Skeletal muscle cell (primary cell): ENCODE results near the gene IRF4.
A peak's percentile ranks its signal among the peaks of the same experiment; 100 is the strongest.

Source experiments
- DNase-seq: peaks from one replicate; pipeline ENCODE4 v3.0.0-alpha.2; 2010; ENCODE audit warnings: low read depth
- H3K4me3 ChIP-seq: 2 replicates; pipeline ENCODE4 v1.5.1; 2011; ENCODE audit warnings: low read depth, mild to moderate bottlenecking, control low read depth, low read length, moderate library complexity

Gene IRF4

DNA sequence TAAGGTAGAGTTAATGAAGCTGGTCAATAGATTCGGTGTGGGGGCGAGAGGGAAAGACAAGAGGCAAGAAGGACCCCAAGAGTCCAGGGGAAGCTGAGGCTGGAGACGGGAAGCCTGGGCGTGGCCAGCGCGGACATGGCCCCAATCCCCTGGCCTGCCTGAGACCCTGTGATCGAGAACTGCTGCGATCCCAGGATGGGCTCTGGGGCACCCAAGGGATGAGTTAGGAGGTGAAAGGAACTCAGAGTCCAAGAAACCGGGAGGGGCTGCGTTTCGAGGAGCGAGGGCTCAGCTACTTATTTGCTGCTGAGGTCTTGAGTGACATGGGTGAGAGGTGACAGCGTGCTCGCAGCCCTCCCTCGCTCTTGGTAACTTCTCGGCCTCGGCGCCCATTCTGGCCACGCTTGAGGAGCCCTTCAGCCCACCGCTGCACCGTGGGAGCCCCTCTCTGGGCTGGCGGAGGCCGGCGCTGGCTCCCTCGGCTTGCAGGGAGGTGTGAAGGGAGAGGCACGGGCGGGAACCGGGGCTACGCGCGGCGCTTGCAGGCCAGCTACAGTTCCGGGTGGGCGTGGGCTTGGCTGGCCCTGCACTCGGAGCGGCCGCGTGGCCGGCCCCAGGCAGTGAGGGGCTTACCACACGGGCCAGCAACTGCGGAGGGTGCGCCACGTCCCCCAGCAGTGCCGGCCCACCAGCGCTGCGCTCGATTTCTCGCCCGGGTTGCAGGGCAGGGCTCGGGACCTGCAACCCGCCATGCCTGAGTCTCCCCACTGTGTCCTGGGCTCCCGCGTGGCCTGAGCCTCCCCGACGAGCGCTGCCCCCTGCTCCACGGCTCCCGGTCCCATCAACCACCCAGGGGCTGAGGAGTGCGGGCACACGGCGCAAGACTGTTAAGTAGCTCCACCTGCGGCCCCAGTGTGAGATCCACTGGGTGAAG is 58.2 kb downstream of the IRF4 start:
- DNase-seq, result no peak
- no peak overlapping the region for H3K4me3 ChIP-seq

DNA sequence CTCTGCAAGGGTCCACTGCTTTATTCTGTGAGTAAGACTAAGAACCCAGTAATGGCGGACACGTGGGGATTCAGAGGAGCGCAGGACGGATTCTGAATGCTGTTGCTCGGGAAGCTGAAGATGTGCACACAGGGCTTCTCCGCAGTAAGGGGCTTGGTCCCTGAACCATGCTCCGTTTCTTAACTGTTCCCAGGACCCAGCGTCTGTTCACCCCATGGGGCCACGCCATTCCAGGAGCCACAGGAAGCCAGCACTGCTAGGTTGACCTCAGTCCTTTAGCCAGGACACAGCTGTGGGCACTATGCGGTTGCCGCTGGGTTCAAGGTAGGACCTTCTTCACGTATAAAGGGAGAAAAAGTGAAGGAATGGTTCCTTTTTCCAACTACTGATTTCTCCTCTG is 59.8 kb downstream of the IRF4 start:
- DNase-seq, result no peak
- no peak overlapping the region for H3K4me3 ChIP-seq

DNA sequence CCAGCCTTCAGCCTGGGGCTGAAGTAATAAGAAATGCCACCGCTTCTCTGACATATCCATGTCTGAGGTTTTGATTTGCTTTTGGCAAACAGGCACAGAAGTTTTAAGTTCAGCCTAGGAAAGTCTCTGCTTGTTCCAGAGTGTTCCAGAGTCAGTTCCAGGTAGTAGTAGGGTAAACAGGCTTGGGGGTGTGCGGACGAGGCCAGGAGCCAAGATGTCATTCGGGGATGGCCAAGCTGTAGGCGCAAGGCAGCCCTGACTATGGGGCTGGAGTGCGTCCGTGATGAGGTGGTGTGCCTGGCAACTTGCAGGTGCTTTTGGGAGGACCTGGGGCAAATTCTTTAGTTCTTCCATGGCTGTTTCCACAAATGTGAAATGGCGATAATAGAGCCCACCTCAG is 60.3 kb downstream of the IRF4 start:
- no peak for DNase-seq
- no peak overlapping the region for H3K4me3 ChIP-seq

DNA sequence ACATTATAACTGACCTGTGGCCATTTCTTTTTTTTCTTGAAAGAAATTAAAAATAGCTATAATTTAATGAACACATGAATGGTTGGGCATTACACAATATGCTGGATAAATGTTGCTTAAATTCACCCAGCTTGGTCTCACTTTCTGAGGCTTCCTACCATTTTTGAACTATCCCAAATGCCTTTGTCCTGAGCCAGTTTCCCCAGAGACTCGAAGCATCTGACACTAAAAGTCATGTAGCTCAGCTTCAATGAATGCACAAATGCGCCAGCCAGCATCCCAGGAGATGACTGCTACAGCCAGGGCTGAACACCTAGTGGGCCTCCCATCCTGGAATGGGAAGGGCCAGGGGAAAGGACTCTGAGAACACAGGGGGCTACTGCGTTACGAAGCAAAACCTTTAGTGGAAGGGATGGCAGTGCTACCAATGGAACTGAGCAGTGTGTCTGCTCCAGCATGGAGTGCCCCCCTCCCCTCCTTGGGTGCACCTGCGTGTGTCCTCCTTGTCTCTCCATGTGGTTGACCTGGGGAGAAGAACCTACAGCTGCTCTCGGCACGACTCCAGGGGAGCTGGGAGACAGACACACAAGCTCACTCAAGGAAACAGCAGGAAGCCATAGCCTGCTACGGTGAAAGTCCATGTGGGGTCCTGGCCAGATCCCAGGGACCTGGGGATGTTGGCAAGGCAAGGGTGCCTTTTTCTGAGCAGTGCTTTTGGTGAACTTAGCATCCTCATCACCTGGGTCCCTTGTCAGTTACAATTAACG is 60.9 kb downstream of the IRF4 start:
- DNase-seq, result peak; percentile 6
- H3K4me3 ChIP-seq, result no peak overlapping the region

DNA sequence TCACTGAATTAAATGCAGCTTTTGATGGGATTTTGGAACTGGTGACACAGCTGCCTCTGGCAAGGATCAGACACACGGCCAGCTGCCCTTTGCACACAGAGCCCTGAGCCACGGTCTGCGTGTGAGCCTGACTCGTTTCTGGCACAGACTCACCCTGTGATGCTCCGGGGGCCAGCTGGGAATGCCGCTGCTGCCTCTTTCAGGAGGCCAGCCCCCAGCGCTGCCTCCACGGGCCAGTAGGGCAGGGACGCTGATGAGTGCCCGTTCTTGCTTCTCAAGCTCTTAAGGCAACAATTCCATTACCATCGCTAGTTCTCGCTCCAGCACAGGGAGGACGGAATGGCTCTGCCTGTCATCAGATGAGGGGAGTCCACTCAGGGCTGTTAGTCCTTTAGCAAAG is 61.6 kb downstream of the IRF4 start:
- DNase-seq, result peak; percentile 17
- no peak overlapping the region for H3K4me3 ChIP-seq

DNA sequence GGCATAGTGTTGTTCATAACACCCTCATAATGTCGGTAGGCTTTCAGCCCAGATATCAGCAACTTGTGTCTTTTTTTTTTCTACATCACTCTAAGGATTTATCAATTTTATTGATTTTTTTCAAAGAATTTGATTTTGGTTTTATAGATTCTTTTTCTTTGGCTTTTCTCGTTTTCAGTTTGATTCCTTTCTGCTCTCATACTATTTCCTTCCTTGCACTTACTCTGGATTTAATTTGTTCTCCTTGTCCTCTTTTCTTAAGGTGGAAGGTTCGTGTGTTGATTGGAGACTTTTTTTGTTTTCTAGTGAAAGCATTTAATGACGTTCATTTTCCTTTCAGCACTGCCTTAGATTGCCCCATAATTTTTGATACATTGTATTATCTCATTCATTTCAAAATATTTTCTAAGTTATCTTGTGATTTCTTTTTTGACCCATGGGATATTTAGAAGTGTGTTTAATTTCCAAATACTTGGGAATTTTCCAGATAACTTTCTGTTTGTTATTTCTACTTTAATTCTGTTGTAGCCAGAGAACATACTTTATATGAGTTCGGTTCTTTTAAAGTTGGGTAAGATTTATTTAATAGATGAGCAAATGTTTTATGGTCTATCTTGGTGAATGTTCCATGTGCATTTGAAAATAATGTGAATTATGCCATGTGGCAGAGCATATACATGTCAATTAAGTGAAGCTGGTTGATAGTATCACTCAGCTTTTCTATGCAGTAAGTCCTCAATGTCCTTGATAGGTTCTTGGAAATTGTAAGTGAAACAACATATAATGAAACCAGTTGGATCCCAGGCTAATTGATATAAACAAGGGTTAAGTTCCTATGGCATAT is 62.8 kb downstream of the IRF4 start:
- no peak for DNase-seq
- no peak overlapping the region for H3K4me3 ChIP-seq

DNA sequence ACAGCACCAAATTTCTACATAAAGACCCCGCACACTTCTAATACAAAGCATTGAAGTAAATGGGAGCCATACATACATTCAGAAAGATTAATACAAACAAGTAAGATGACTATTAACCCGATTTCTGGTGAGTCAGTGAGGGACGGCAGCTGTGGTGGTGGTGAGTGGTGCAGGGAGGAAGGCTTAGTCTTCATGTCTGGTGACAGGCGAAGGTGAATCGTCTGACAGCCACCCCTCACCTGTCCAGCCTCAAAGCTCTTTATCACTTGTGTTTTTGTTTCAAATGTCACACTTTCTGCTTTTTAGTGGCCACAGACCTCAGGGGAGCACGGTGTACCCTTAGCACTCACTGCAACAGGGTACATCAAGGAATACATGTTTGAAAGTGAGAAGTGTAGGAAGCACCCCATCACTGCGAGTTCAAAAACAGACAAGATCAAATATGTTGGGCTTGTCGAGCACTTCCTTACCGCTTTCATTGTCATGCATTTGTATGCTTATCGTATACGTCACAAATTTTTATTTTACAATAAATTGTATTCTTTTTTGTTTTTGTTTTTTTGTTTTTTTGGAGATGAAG is 63.5 kb downstream of the IRF4 start:
- H3K4me3 ChIP-seq, result no peak overlapping the region
- no peak for DNase-seq

DNA sequence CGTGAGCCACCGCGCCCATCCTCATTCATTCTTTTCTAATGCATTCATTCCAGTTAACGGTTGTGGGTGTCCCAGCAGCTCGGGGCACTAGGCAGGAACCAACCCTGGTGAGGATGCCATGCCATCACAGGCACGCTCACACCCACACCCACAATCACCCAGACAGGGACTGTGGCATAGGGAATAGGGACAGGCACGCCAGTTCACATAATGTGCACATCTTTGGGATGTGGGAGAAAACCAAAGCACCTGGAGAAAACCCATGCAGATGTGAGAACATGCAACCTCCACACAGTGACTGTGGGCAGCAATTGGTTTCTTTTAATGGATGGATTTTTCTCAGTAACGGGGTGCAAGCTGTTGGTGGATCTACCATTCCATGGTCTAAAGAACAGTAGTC is 64.3 kb downstream of the IRF4 start:
- no peak overlapping the region for H3K4me3 ChIP-seq
- no peak for DNase-seq

DNA sequence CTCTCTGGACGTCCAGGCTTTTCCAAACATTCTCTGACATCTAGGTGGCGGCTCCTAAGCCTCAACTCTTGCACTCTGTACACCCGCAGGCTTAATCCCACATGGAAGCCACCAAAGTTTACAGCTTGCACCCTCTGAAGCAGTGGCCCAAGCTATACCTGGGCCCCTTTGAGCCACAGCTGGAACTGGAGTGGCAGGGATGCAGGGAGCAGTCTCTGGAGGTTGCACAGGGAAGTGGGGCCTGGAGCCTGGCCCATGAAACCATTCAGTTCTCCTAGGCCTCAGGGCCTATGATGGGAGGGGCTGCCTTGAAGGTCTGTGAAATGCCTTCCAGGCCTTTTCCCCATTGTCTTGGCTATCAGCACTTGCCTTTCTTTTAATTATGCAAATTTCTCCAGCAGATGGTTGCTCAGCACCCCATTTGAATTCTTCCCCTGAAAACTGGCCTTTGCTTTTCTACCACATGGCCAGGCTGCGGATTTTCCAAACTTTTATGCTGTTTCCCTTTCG is 64.9 kb downstream of the IRF4 start:
- no peak overlapping the region for H3K4me3 ChIP-seq
- DNase-seq, result no peak

DNA sequence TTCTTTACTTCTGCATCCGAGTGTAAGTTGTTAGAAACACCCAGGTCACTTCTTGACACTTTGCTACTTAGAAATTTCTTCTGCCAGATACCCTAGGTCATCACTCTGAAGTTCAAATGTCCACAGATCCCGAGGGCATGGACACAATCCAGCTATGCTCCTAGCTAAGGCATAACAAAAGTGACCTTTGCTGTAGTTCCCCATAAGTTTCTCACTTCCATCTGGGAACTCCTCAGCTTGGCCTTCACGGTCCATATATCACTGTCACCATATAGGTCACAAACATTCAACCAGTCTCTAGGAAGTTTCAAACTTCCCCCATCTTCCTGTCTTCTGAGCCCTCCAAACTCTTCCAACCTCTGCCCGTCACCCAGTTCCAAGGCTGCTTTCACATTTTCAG is 65.3 kb downstream of the IRF4 start:
- no peak overlapping the region for H3K4me3 ChIP-seq
- no peak for DNase-seq
